DOHH2 (cell line): ENCODE results near the gene B4GALT5.

Source experiments
- CTCF ChIP-seq: fragments of 200-600 bp; sonication (generic); IDR thresholded peaks from one replicate; pipeline ENCODE4 v1.5.1; 2014; ENCODE audit warnings: antibody characterized with exemption, mild to moderate bottlenecking, low read depth, low read length; ENCODE audit not compliant: poor library complexity, severe bottlenecking
- EZH2phosphoT487 ChIP-seq: fragments of 200-600 bp; sonication (generic); IDR thresholded peaks from 2 replicates; pipeline ENCODE4 v1.6.1; 2017; ENCODE audit warnings: borderline replicate concordance, mild to moderate bottlenecking, antibody characterized with exemption, low read length, moderate library complexity, mixed read lengths

- TF ChIP-seq CTCF (no peak), EZH2phosphoT487 (no peak)
These were observed 29.2 kb downstream of the B4GALT5 start for GRCh38 chr20:49684335-49684997.
